Fibroblast of upper back skin (primary cell): ENCODE results near the gene LRFN2.

Experiments used
- DNase-seq: peaks from one replicate; pipeline ENCODE4 v3.0.0-alpha.2; 2013

Gene LRFN2

GRCh38 chr6:40426346-40427066 lies 160.7 kb downstream of the LRFN2 start:
- no peak for DNase-seq

- no peak for DNase-seq
Observed at GRCh38 chr6:40425192-40425919, 161.8 kb downstream of the LRFN2 start.

GRCh38 chr6:40422046-40422445 lies 165.1 kb downstream of the LRFN2 start:
- no peak for DNase-seq

DNA sequence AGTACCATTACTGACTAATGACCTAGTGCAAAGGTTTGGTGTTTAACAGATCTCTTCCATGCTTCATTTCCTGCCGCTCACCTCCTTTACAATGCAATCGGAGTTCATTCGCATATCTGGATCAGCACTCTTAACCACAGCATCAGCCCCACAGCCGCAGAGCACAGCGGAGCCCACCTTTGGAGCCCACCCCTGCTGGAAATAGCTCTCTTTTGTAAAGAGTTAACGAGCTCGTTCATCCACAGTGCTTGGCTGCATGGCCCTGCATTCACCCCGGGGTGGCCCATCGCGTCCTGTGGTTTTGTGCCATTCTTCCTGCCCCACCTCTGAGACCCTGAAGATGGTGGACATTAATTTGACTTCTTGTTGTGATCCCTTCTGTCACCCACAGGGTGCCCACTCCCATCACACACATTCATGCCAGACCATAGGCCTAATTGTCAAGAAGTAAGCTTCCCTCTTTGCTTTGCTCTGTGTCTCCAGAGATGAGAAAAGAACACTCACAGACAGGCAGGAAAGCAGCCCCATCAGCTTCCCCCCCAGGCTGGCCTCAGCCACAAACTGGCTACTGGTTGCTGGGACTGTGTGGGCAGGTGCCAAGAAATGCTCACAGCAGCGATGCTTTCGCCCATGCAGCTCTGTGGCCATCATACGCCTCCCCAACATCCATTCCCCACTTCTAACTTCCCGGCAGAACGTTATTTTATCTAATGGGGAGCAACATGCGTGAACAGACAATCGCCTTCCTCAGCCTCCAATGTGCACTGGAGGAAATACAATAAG lies 167.0 kb downstream of the LRFN2 start:
- no peak for DNase-seq

DNA sequence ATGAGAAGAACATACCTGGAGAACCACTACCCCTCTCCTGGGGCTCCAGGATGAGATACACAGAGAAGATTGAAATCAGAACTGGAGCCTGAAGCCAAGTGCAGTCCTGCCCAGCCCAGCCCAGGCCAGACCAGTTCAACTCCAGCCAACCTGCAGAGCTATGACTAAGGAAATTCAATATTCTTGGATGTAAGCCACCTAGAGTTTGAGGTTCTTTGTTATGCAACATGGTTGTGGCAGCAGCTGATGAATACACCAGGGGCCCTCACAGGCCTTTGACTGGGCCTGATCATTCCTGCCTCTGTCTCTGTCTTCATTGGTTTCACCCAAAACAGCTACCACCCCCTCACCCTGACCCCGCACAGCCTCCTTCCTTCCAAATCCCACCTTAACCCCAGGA lies 167.8 kb downstream of the LRFN2 start:
- peak; percentile 6 for DNase-seq

- DNase-seq = no peak
Observed at GRCh38 chr6:40417031-40417430, 170.1 kb downstream of the LRFN2 start.

DNA sequence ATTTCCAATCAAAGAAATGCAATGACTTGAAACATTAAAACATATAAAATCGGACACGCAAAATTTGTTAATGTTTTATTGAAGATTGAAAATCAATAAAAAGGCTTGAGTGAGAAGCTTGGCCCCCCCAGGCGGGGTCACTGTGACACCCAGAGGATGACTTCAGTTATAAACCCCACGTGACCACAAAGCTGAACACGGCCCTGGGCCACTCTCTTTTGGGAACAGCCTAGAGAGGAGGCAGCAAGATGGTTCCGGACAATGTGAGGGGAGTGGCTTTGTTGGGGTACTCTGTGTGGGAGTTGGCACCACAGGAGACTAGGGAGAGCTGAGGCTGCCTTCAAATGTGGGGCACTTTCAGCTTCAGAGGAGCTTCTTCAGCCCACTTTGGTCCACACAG lies 172.5 kb downstream of the LRFN2 start:
- no peak for DNase-seq

DNA sequence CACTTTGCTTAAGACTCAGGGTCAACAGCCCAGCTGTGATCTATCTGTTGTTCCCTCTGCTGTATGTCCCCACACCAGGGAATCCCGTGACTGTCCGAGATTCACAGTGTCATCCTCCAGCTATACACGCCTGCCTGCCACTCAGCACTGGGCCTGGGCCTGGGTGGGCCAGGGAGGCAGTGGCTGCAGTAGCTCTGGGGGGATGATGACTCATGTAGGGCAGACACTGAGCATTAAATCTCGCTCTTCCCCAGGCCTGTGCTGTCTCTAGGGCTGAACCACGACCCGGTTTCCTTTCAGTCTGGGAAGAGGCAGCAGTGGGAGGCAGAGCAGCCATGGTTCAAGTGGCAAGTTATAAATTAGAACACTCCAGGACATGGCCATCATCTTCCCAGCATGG lies 173.9 kb downstream of the LRFN2 start:
- peak; percentile 6 for DNase-seq

- no peak for DNase-seq
Observed at GRCh38 chr6:40411881-40412280, 175.3 kb downstream of the LRFN2 start.

GRCh38 chr6:40410821-40411220 lies 176.3 kb downstream of the LRFN2 start:
- DNase-seq = no peak

- DNase-seq = no peak
Observed at GRCh38 chr6:40409716-40410397, 177.3 kb downstream of the LRFN2 start.

DNA sequence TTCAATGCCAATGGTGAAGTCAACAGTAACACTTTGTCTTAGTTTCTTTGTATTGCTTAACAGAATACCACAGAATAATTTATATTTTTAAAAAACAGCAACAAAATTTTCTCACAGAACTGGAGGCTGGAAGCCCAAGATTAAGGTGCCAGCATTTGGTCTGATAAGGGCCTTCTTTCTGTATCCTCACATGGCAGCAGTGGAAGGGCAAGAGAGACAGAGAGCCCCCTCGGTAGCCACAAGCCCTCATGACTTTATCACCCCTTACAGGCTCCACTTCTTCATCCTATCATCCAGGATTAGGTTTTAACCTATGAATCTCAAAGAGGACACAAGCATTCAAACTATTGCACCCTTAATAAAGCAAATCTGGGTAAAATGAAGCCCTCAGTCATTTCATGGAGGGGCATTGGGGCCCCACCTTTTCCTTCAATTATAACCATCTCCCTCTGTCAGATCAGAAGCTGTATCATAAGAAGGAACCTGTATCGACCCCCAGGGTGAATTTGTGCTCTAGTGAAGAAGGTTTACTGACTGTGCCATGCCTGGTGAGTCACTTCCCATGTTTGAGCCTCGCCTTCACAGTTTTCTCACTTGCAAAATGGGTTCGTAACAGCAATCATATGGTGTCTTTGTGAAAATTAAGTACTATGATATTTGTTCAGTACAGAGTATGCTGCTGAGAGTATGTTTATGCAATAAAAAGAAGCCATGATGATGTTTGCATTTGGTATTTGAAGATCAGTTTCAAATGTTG lies 178.2 kb downstream of the LRFN2 start:
- no peak for DNase-seq

DNA sequence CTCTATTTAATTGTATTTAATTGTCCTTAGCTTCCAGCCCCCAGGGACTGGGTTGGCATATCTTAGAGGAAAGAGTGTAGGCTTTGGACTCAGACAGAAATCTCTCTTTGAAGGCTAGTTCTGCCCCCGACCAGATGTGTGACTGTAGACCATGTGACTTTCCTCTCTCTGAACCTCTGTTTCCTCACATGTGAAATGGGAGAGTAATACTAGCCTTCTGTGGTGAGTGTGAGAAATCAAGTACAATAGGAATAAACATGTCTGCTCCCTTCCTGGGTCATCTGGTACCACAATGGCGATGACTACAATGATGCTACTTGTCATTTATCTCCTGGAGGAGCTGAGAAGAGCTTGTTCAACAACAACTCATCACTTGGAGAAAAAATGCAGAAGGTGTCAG lies 179.9 kb downstream of the LRFN2 start:
- no peak for DNase-seq

GRCh38 chr6:40406175-40406574 lies 181.0 kb downstream of the LRFN2 start:
- DNase-seq = no peak

DNA sequence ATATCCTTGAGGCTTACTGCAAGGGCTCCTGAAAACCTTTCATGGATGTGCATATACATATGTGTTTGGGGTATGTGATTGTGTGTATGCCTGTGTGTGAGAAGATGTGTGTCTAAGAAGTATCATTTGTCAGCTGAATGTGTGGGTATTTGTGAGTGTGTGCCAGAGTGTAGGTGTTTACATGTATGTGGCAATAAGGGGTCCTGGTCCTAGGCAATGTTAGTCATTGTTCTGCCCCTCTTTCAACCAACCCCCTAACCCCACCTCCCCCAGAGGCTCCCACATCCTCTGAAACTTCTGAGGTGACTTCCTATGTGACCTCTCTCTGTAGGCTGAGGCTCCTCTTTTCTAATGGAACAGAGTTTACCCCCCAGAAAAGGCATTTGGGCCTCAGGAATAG lies 186.4 kb downstream of the LRFN2 start:
- no peak for DNase-seq

- DNase-seq = no peak
Observed at GRCh38 chr6:40399888-40400457, 187.2 kb downstream of the LRFN2 start.

DNA sequence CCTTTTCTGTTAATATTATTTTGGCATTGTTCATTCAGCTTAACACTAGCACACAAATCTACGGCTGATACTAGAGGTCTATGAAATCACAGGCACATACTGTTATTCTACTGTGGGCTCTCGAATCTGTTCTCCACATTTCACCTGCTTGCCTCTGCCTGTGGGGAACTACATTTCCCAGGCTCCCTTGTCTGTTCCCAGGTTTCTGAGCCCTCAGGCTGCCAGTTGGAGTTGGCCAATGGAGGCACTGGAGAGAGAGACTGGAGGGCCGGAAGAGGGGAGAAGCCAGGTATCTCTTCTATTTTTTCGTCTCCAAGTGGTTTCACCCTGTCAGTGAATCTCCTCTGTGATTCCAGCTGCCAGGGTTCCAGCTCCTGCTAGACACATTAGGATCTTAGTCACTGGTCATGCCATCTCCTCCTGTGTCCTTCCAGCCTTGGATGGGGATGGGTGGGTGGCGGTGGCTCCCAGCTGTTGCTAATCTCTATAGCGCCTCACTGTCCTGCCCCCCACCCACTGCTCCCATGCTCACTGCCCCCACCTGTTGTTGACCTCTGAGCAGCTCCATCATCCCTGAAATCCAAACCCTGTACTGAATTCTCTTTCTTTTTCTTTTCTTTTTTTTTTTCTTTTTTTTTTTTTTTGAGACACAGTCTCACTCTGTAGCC lies 188.2 kb downstream of the LRFN2 start:
- DNase-seq = no peak

GRCh38 chr6:40398034-40398691 lies 189.0 kb downstream of the LRFN2 start:
- DNase-seq = no peak

- DNase-seq = no peak
Observed at GRCh38 chr6:40397287-40398033, 189.7 kb downstream of the LRFN2 start.

DNA sequence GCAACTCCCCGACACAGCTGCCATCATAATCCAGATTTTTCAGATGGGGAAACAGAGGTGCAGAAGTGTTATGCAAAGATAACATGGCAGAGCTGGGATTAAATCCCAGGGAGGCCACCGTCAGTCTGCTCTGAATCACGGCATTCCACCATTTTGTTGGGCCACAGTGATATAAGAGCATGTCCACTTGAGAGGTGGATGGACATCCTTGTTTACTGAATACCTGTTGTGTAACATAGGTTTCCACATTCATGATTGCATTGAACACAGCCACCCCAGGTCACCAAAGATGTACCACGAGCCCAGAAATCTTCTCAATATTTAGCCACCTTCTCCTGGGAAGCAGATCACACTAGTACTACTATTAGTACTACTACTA lies 191.5 kb downstream of the LRFN2 start:
- no peak for DNase-seq
